ENCODE data around the gene WNK2. TPM values are rescaled to one million over a fixed set of nuclear protein-coding genes. Genes with fewer than 3 reads are reported as not detected.
"Not testable (repeated sequence)": the region's sequence is repeated elsewhere in the genome, so short reads cannot be mapped to it uniquely, and the experiment has no call there.

The WNK2 gene
- total and polyA plus RNA-seq, 4 experiments from 2014 or later = 0.26 TPM; not detected in 3

- ChIA-PET POLR2A (ENCODE audit: partially characterized antibody) (interaction anchor here (0.6 to 1.2 kb wide), 3 partner anchors 10 to 161 kb away, joined by 3 read pairs; no protein-coding TSS in a partner anchor), CTCF (ENCODE audit: partially characterized antibody) (interaction anchor here (1.0 to 2.4 kb wide), 2 partner anchors 14 to 30 kb away, joined by 3 to 11 read pairs; no protein-coding TSS in a partner anchor)
- intact Hi-C loops (cut with micrococcal nuclease) = loop anchor here (10.0 kb wide), 2 partner anchors 315 to 425 kb away; partner anchors contain the start of genes FAM120A and FAM120AOS
- Histone ChIP-seq H3K27ac (ENCODE audit: low read depth, low read length) (no peak overlapping the region), H3K9me3 (ENCODE audit: control insufficient read depth in 1 of 2, low read length in 2 of 2) (no peaks in the 10 kb centered on the region), H3K4me1 (ENCODE audit: insufficient read depth, low read length) (peaks cover 53% of the 10 kb centered on the region), H3K4me3 (ENCODE audit: low read length in 2 of 2) (no peak overlapping the region), H3K27me3 (ENCODE audit: insufficient read depth, low read length) (no peaks in the 10 kb centered on the region), H3K36me3 (ENCODE audit: insufficient read depth, low read length) (no peaks in the 10 kb centered on the region)
- no peak for DNase-seq
- H3K9me3 Mint-ChIP-seq = no peaks in the 10 kb centered on the region
- peak overlapping the region in 3 of 7 donors; percentile 23 to 77 (median 43) for H3K27ac Mint-ChIP-seq
- H3K36me3 Mint-ChIP-seq = peaks cover 0 to 3% of the 10 kb centered on the region in 2 donors
- H3K27me3 Mint-ChIP-seq = no peaks in the 10 kb centered on the region
- peaks cover 26 to 82% (median 45%) of the 10 kb centered on the region in 4 donors for H3K4me1 Mint-ChIP-seq
- H3K4me3 Mint-ChIP-seq = no peak overlapping the region
Observed at GRCh38 chr9:93139365-93140182, 44.4 kb upstream of the WNK2 start.

- Mint-ChIP-seq H3K27ac (peak overlapping the region; percentile 36 to 91 (median 87)), H3K4me3 (peak overlapping the region in 3 of 8 donors; percentile 24 to 52 (median 31)), H3K4me1 (peaks cover 29 to 76% (median 47%) of the 10 kb centered on the region in 4 donors), H3K36me3 (no peaks in the 10 kb centered on the region), H3K9me3 (peaks cover 0 to 5% (median 3%) of the 10 kb centered on the region in 8 donors), H3K27me3 (no peaks in the 10 kb centered on the region)
- CTCF ChIA-PET (ENCODE audit: partially characterized antibody) = interaction anchor here (0.9 to 2.3 kb wide), 4 partner anchors 8 to 33 kb away, joined by 3 to 8 read pairs (median 3); no protein-coding TSS in a partner anchor
- POLR2A ChIA-PET (ENCODE audit: partially characterized antibody) = interaction anchor here (1.0 to 4.5 kb wide), 6 partner anchors 8 to 177 kb away, joined by 3 to 58 read pairs (median 6); partner anchors contain the start of gene NINJ1
- H3K9me3 ChIP-seq (ENCODE audit: control insufficient read depth in 1 of 2, low read length in 2 of 2) = no peaks in the 10 kb centered on the region
- peaks cover 51% of the 10 kb centered on the region for H3K4me1 ChIP-seq (ENCODE audit: insufficient read depth, low read length)
- no peaks in the 10 kb centered on the region for H3K27me3 ChIP-seq (ENCODE audit: insufficient read depth, low read length)
- no peak overlapping the region for H3K4me3 ChIP-seq (ENCODE audit: low read length in 2 of 2)
- peak overlapping the region; percentile 25 for H3K27ac ChIP-seq (ENCODE audit: low read depth, low read length)
- H3K36me3 ChIP-seq (ENCODE audit: insufficient read depth, low read length) = no peaks in the 10 kb centered on the region
- intact Hi-C loops (cut with micrococcal nuclease) = no loop called here
- no peak for DNase-seq
Observed at GRCh38 chr9:93141771-93142483, 42.0 kb upstream of the WNK2 start.

- no peaks in the 10 kb centered on the region for H3K36me3 ChIP-seq (ENCODE audit: insufficient read depth, low read length)
- no peak overlapping the region for H3K4me3 ChIP-seq (ENCODE audit: low read length in 2 of 2)
- H3K27ac ChIP-seq (ENCODE audit: low read depth, low read length) = peak overlapping the region; percentile 75
- H3K4me1 ChIP-seq (ENCODE audit: insufficient read depth, low read length) = peaks cover 51% of the 10 kb centered on the region
- peak overlapping the region in 7 of 8 donors; percentile 59 to 89 (median 71) for H3K4me3 Mint-ChIP-seq
- no peaks in the 10 kb centered on the region for H3K27me3 Mint-ChIP-seq
- peak overlapping the region; percentile 94 to 98 (median 97) for H3K27ac Mint-ChIP-seq
- H3K9me3 ChIP-seq (ENCODE audit: control insufficient read depth in 1 of 2, low read length in 2 of 2) = no peaks in the 10 kb centered on the region
- peaks cover 0 to 5% (median 4%) of the 10 kb centered on the region in 8 donors for H3K9me3 Mint-ChIP-seq
- CTCF ChIA-PET (ENCODE audit: partially characterized antibody) = interaction anchor here (1.4 to 1.9 kb wide), 4 partner anchors 10 to 46 kb away, joined by 3 to 9 read pairs (median 6); partner anchors contain the start of gene NINJ1
- peaks cover 30 to 65% (median 45%) of the 10 kb centered on the region in 4 donors for H3K4me1 Mint-ChIP-seq
- peak; percentile 77 to 84 (median 83) for DNase-seq
- H3K36me3 Mint-ChIP-seq = no peaks in the 10 kb centered on the region
- intact Hi-C loops (cut with micrococcal nuclease) = loop anchor here (1.0 kb wide), 1 partner anchor 10 kb away; the partner anchor contains the start of gene NINJ1
- no peaks in the 10 kb centered on the region for H3K27me3 ChIP-seq (ENCODE audit: insufficient read depth, low read length)
- POLR2A ChIA-PET (ENCODE audit: partially characterized antibody) = interaction anchor here (0.6 to 4.5 kb wide), 18 partner anchors 10 to 474 kb away, joined by 3 to 58 read pairs (median 4); partner anchors contain the start of genes CARD19, IPPK and NINJ1
Observed at GRCh38 chr9:93143830-93144530, 40.0 kb upstream of the WNK2 start.

- intact Hi-C loops (cut with micrococcal nuclease); CTCF ChIA-PET (ENCODE audit: partially characterized antibody); H3K27ac ChIP-seq (ENCODE audit: low read depth, low read length); H3K4me3 ChIP-seq (ENCODE audit: low read length in 2 of 2); H3K27me3 ChIP-seq (ENCODE audit: insufficient read depth, low read length); H3K27me3 Mint-ChIP-seq; H3K36me3 ChIP-seq (ENCODE audit: insufficient read depth, low read length); H3K9me3 ChIP-seq (ENCODE audit: control insufficient read depth in 1 of 2, low read length in 2 of 2); H3K9me3 Mint-ChIP-seq; H3K36me3 Mint-ChIP-seq: not testable (repeated sequence)
- peak in 1 of 5 donors; percentile 66 for DNase-seq
- POLR2A ChIA-PET (ENCODE audit: partially characterized antibody) = interaction anchor here (1.5 kb wide), 1 partner anchor 10 kb away, joined by 5 read pairs; no protein-coding TSS in a partner anchor
- H3K27ac Mint-ChIP-seq = peak overlapping the region; percentile 56 to 89 (median 70)
- peaks cover 34% of the 10 kb centered on the region for H3K4me1 ChIP-seq (ENCODE audit: insufficient read depth, low read length)
- H3K4me3 Mint-ChIP-seq = peak overlapping the region in 1 of 8 donors; percentile 32
- peaks cover 28 to 57% (median 42%) of the 10 kb centered on the region in 4 donors for H3K4me1 Mint-ChIP-seq
Observed at GRCh38 chr9:93146696-93147095, 37.2 kb upstream of the WNK2 start.

GRCh38 chr9:93147632-93148031 lies 36.3 kb upstream of the WNK2 start:
- Mint-ChIP-seq H3K9me3 (peaks cover 0 to 5% (median 4%) of the 10 kb centered on the region in 8 donors), H3K27me3 (no peaks in the 10 kb centered on the region), H3K4me1 (peaks cover 25 to 47% (median 35%) of the 10 kb centered on the region in 4 donors), H3K27ac (peak overlapping the region in 5 of 7 donors; percentile 6 to 32 (median 25)), H3K4me3 (no peak overlapping the region), H3K36me3 (no peaks in the 10 kb centered on the region)
- Histone ChIP-seq H3K36me3 (ENCODE audit: insufficient read depth, low read length) (no peaks in the 10 kb centered on the region), H3K4me1 (ENCODE audit: insufficient read depth, low read length) (peaks cover 25% of the 10 kb centered on the region), H3K4me3 (ENCODE audit: low read length in 2 of 2) (no peak overlapping the region), H3K27ac (ENCODE audit: low read depth, low read length) (no peak overlapping the region), H3K9me3 (ENCODE audit: control insufficient read depth in 1 of 2, low read length in 2 of 2) (no peaks in the 10 kb centered on the region), H3K27me3 (ENCODE audit: insufficient read depth, low read length) (no peaks in the 10 kb centered on the region)
- intact Hi-C loops (cut with micrococcal nuclease) = no loop called here
- POLR2A ChIA-PET (ENCODE audit: partially characterized antibody) = interaction anchor here (1.5 kb wide), 1 partner anchor 11 kb away, joined by 5 read pairs; no protein-coding TSS in a partner anchor
- no peak for DNase-seq
- CTCF ChIA-PET (ENCODE audit: partially characterized antibody) = no interaction called here

- Histone ChIP-seq H3K36me3 (ENCODE audit: insufficient read depth, low read length) (no peaks in the 10 kb centered on the region), H3K27me3 (ENCODE audit: insufficient read depth, low read length) (no peaks in the 10 kb centered on the region), H3K4me1 (ENCODE audit: insufficient read depth, low read length) (peaks cover 14% of the 10 kb centered on the region), H3K4me3 (ENCODE audit: low read length in 2 of 2) (no peak overlapping the region), H3K27ac (ENCODE audit: low read depth, low read length) (no peak overlapping the region), H3K9me3 (ENCODE audit: control insufficient read depth in 1 of 2, low read length in 2 of 2) (no peaks in the 10 kb centered on the region)
- DNase-seq = no peak
- peak overlapping the region in 4 of 7 donors; percentile 13 to 53 (median 29) for H3K27ac Mint-ChIP-seq
- CTCF ChIA-PET (ENCODE audit: partially characterized antibody) = no interaction called here
- POLR2A ChIA-PET (ENCODE audit: partially characterized antibody) = no interaction called here
- intact Hi-C loops (cut with micrococcal nuclease) = no loop called here
- no peaks in the 10 kb centered on the region for H3K36me3 Mint-ChIP-seq
- no peak overlapping the region for H3K4me3 Mint-ChIP-seq
- peaks cover 0 to 5% (median 4%) of the 10 kb centered on the region in 8 donors for H3K9me3 Mint-ChIP-seq
- no peaks in the 10 kb centered on the region for H3K27me3 Mint-ChIP-seq
- H3K4me1 Mint-ChIP-seq = peaks cover 20 to 36% (median 27%) of the 10 kb centered on the region in 4 donors
Observed at GRCh38 chr9:93148721-93149120, 35.2 kb upstream of the WNK2 start.
